Ammon's horn (tissue), 1 donor: ENCODE measurements around the gene CDK2AP2.

ENCODE experiments used
- DNase-seq: peaks from one replicate; pipeline ENCODE4 v3.0.0-alpha.2; 2016; ENCODE audit warnings: low spot score

The CDK2AP2 gene

DNA sequence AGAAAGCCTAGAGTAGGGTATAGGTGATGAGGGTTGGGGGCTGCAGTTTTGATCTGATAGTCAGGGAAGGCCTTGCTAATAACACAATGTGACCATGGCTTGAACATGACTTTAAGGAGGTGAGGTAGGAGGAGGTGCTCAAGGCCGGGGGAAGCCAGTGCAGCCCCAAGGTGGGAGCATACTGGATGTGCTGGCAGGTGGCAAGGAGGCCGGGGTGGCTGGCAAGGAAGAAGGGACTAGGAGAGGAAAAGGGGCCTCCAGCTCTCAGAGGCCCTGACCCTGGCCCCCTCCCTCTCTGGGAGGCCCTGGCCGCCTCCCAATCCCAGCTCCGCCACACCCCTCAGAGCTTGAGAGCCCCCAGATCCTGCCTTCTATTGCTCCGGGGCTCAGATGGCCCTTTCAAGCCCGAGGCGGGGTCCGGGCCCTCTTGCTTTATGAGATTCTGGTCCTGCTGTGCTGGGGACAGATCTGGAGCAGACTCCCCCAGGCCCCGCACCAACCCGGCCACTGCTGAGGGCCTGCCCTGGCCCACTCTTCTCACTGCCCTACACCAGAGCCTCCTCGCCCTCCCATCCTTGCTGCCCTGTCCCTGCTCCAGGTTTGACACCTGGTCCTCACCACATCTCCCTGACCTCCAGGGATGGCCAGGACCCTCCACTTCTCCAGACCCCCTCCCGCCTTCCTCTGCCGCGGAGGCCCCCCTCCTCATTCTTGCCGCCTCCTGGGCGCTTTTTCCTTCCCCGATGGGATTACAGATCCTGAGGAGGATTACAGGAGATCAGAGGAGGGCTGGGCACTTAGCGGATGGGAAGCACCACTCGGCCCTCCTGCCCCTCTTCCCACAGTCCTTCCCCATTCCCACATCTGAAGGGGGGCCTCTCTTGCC lies 4.6 kb downstream of the CDK2AP2 start:
- DNase-seq, result no peak

DNA sequence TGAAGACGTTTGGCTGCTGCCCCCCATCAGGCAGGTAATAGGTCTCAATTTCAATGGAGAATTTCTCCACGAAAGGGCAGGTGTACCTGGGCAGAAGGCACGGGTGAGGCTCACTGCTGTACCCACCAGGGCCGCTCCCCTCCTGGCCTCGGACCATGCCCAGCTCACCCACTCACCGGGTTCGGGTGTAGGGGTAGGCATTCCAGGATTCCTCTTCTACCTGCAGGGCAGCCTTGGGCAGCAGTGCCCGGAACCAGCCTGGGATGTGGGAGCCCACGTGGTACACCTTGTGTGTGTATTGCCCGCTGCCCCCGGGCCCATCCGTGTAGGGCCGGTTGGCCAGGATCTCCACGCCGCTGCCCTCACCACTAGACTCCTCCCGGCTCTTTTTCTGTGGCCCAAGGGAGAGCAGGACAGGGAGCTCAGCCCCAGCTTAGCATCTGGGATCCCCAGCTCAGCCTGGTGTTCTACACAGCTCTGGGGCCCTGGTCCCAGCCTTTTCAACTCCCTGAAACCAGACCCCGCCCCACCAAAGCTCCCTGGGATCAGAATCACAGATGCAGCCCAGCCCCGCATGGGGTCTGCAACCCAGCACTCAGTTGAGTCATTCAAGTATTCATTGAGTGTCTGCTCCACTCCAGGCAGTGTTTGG lies 5.5 kb downstream of the CDK2AP2 start:
- no peak for DNase-seq

DNA sequence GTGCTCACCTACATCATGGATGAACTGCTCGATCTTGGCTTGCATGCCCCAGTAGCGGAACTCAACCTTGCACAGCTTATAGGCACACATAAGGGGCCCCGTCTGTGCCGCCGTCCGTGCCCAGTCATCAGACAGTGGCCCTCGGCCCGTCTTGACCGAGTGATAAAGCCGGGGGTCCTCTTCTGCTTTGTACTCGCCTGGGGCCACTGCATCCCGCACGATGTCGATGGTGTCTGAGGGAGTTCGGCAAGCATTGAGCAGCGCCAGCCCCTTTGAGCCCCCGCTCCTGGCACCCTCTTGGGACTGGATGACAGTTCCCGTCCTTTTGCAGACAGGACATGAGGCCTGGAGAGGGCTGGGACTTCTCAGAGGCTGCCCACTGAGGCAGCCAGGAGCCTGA lies 6.1 kb downstream of the CDK2AP2 start:
- DNase-seq, result no peak

DNA sequence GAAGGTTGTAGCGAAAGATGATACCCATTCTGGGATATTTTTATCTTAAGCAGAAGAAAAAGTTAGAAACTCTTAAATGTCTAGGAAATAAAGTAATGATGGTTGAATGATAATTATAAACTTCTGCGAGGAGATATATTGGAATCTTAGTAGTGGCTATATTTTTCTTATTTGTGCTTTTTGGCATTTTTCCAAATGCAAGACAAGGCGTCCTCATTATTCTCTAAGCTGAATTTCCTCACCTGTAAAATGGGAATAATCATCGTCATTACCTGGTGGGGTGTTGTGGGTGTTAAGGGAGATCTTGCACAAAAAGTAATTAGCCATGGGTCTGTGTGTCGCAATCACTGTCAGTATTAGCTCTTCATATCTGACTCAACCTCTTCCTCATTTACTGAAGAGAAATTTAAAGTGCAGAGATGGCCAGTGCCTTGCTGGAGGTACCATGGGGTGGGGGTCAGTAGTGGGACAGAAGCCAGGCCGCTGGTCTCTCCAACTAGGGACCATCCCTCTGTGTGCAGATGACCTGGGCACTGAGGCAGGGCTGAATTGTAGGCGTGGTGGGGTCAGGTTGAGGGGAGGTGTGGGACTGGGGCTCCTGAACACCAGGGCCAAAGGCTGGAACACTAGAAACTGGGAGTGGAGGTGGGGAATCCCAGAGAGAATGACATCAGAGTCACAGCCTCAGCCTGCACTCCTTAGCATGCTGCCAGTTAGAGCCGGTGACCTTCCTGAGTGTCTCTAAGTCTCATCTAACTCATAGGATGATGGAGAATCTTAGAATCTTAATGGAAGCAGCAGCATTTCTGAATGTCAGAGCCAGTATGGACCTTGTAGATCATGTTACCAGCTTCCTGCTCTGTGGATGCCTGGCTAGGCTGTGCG lies 6.9 kb downstream of the CDK2AP2 start:
- DNase-seq, result no peak

DNA sequence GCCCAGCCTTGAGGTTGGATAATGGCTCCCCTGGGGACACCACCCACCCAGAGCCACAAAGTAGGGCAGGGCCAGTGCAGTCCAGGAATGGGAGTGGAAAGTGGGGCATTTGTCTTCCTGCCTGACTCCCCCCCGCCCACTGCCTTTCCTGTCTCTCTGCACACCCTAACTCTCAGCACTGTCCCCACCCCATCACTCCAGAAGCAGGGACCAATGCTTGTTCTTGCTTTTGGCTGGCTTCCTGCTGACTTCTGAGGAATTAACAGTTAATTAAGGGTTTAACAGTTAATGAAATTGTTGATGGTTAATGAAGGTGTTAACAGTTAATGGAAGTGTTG lies 7.5 kb downstream of the CDK2AP2 start:
- DNase-seq, result no peak

DNA sequence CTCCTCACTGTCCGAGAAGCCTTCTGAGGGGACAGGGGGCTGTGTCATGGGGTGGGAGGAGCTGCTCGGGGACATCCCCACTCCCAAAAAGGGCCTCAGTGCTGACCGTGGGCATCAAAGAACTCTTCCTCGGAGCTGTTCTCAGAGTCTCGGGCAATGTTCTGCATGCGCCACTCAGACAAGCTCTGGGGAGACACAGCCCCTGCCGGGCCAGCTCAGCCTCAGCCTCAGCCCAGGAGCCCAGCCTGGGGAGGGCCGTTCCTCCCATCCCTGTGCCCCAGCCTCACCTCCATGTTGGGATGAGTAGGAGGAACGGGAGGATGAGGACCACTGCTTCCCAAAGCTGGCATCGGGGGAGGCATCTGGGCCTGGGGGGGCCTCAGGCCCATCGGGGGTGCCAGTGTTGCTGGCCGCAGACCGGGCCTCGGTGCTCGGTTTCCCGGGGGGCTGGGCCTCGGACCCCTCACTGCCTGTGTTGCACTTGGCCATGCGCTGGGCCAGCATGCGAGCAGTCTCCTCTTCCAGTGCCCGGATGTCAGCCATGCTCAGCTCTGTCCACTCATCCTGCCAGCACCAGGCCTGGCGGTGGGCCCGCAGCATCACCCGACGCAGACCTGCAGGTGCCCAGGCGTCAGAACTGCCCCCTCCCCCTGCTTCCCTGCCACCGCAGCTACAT lies 8.0 kb downstream of the CDK2AP2 start:
- no peak for DNase-seq

DNA sequence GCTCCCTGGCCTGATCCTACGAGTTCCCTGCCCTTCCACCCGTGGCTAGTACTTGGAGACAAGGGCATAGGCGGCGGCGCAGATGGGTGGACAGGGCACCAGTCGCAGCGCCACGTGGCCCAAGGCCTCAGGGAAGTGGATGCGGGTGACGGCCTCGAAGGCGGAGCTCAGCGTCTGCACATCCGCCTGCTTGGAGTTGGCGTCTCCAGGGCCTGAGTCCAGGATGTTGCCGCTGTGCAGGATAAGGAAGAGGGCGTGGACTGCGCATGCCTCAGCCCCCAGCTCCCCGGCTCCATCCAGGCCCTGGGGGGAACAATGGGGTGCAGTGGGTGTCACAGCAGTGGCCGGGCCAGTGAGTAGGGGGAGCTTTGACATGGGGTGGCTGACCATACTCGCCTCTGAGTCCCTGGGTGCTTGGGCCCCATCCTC lies 9.4 kb downstream of the CDK2AP2 start:
- no peak for DNase-seq

DNA sequence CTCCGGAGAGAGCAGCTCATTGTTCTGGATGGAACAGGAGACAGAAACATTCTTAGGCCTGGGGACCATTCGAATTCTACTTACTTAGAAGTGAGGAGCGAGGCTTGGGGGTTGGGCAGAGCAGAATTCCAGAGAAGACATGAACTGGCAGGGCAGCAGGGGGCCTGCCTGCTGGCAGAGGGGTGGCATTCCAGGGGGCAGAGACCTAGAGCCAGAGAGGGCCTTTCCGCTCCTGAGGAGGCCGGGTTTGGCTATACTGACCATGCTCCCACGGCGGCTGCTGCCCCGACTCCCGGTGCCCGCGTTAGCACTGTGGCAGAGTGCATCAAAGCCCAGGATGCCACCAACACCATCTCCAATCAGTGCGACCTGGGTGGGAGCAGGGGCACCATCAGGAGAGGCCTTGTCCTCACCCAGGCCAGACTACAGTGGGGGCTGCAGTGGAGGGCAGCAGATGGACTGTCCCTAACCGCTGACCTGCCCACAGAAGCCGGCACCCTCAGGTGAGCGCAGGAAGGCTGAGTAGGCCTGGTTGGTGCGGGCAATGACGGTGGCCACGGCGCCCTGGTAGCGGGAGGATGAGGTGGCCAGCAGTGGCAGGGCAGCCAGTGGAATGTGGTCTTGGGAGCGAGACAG lies 10.2 kb downstream of the CDK2AP2 start:
- DNase-seq, result no peak

DNA sequence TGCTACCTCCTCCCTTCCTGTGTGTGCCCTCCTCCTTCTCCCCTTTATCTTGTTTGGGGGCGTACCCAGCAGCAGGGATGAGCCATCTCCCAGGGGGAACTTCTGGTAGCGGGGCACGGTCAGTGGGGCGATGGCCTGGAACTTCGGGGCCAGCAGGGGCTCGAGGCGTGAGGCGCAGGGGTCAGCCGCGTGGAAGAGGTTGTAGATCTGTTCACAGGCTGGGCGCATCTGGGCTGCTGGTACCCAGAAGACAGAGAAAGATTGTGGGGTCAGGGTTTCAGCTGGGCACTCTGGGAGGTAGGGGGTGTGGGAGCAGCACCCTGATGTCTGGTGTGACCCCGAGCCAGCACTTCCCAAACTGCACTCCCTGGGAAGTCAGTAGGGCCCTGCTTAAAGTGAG lies 11.8 kb downstream of the CDK2AP2 start:
- no peak for DNase-seq

DNA sequence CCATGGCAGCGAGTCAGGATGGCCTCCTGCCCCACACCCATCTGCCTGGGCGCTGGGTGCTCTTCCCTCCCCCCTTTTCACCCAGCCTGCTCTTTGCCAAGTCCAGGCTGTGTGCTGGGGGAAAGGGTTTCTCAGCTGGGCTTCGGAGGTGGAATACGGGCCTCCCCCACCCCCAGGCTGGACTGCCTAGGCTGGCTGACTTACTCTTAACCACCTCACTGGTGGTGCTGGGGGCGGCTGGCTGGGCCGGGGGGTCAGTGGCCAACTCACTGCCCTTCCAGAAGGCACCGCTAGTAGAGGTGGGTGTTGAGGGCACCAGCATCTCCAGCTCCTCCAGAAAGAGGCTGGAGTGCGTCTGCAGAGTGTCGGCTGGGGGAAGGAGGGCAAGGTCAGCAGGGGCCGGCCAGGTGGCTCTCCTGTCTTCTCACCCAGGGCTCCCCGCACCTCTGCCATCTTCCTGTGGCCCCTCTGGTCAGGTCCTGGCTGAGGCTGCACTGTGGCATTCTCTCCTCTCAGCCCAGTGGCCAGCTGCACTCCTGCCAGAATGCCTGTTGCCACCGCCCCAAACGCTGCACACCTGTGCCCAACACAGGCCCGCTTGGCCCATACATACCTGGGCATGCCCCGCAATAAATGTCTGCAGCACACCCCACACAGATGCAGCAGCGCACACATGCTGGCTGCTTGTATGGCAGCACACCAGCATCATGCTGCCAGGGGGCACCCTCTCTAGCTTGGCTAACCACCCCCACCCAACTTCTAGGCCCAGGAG lies 12.5 kb downstream of the CDK2AP2 start:
- no peak for DNase-seq

DNA sequence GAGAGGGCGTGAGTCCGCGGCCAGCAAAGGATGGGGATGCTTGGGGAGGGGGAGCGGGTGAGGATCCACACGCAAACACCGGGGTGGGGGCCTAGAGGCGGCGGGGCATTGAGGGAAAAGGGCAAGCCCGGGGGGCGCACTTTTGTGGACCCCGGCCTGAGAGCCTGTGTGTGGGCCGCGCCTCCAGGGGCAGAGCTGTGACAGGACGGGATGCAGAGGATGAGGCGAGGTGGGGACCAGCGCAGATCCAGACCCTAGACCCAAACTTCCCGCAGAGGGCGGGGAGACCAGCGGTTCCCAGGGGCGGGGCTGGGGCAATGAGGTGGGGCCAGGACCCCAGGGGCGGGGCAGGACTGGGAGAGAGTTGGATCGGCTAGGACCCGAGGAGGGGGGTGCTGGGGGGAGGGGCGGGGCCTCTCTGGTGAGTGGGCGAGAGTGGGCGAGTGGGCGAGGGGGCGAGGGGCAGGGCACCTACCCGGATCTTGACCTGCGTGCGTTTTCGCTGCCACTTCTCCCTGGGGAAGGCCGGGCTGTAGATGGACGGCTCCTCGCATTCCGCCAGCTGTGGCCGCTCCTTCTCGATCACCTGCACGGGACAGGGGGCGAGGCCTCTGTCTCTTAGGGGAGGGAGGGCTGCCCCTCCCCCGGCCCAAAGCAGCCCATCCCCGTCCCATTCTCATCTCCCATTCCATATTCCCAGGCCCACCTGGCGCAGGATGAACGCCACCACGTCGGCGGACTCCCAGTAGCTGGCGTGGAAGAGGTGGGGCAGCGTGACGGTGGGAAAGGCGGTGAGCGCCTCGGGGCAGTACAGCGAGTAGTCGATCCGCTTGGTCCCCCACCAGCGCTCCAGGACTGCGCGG lies 13.4 kb downstream of the CDK2AP2 start:
- DNase-seq, result no peak

DNA sequence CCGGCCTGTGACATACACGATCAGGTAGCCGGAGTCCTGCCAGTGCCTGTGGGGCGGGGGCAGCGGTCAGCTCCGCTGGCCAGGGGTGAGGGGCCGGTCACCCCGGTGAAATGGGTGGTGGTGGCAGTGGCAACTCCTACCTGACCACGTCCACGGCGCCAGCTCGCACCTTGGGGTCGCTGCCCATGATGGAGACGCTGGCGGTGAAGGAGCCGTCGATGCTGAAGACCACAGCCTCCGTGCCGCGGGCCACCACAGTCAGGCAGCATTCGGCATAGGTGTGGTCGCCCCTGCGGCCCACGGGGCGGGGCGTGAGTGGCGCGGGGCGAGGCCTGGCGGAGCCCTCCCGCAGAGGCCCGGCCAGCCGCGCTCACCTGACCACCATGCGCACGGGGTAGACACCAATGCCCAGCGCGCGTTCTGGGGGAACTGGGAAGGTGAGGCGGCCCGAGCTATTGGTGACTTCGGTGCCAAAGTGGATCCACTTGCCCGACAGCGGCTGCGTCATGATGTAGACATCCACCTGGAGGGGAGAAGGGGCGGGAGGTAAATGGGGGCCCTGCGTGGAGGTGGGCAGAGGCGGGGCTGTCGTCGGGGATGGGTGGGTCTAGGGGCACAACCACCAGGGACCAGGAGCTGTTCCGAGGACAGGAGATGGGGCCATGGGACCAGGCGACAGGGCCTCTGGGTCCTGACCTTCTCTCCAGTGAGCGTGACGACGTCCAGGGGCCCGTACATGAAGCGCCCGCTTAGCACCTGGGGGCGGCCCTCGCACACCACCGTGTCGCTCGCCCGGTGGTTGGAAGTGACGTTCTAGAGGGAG lies 14.2 kb downstream of the CDK2AP2 start:
- DNase-seq, result no peak

DNA sequence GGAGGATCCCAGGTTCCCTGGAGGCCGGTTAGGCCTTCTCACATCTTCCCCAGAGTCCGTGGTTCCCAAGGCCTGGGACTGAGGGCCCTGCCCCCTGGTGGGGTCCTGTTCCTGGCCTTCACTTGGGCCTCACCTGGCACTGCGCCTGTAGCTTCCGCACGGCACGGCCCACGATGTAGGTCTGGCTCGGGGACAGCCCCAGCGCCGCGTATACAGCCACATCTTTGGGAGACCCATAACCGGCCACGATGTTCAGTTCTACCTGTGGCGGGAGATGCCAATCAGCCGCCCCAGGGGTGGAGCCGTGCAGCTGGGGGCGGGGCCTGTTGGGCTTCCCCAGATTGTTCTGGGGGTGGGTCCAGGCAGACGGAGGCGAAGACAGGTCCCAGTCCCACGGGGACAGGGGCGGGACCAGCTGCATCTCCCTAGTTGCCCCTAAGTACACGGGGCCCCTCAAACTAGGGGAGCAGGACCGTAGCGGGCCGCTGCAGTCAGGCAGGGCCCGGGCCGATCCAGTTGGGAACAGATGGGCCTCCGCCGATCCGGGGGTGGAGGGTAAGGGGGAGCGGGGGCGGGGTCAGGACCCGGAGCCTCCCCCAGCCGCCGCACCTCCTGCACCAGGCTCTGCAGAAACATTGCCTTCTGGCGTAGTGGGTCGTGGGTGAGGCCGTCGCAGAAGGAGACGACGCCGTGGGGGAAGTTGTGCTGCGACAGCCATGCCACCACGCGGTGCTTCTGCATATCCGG lies 15.0 kb downstream of the CDK2AP2 start:
- DNase-seq, result no peak

DNA sequence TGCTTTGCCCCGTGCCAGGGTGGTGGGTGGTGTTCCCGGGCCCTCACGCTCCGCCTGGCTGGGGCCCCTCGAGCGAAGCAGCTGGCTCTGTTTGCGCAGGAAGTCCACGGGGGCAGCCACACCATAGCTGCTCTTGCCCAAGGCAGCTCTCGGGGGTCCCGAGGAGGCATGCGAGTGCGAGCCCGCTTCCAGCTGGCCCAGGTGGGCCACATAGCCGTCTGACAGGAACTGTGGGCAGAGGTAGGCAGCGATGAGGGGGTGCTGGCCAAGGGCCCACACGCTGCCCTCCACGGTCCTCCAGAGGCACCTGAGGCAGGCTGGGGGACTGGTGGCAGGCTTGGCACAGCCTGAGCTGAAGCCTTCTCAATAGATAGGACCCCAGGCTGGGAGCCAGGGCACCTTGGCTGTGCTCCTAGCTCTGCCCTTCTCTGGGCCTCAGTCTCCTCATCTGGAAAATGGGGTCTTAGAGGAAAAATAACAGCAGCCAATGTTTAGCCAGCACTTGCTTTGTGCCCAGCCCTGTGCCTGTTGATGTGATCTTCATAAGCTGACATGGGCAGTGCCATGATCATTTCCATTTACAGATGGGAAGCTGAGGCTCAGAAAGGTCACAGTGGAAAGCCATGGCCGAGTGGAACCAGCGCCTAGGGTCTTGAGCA lies 15.8 kb downstream of the CDK2AP2 start:
- no peak for DNase-seq

DNA sequence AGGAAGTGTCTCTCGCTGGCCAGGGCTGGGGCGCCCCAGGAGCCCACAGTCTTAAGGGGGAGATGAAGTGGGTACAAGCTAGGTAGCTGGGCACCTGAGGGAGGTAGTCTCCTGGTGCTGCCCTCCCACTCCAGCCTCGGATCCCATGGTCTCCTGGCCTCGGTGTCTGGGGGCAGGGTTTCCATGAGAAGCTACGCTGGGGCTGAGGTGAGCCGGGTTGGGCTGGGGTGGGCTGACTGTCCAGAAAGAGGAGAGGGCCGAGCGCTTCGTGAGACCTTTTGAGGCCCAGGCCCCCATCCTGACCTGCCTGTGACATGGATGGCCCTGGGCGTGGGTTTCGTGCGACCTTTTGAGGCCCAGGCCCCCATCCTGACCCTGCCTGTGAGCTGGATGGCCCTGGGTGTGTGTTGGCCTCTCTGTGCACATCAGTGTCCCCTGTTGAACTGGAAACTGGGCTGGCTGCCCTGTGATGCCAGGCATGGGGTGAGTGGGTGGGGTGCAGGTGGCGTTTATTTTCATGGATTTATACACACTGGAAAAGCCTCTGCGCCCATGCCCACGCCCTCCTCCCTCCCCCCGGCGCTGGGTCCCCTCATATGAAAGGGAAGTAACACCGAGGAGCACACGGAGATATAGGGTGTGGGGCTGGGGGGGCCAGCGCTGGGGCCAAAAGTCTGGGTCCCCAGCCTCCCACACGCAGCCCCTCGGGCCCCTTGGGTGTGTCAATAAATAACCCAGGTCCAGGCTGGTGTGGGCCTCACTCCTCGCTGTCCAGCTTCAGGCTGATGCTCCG lies 16.5 kb downstream of the CDK2AP2 start:
- no peak for DNase-seq

DNA sequence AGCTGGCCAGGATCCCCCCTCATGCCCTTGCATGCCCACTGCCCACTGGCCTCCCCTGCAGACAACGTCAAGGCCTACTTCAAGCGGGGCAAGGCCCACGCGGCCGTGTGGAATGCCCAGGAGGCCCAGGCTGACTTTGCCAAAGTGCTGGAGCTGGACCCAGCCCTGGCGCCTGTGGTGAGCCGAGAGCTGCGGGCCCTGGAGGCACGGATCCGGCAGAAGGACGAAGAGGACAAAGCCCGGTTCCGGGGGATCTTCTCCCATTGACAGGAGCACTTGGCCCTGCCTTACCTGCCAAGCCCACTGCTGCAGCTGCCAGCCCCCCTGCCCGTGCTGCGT lies 17.3 kb downstream of the CDK2AP2 start:
- no peak for DNase-seq
